ENCODE data around the gene CPNE8. TPM values are rescaled to one million over a fixed set of nuclear protein-coding genes. Genes with fewer than 3 reads are reported as not detected.
"Not testable (repeated sequence)": the region's sequence is repeated elsewhere in the genome, so short reads cannot be mapped to it uniquely, and the experiment has no call there.

Gene CPNE8
- total RNA-seq, 2 donors from 2014 or later: 6.1 to 7.2 TPM

GRCh38 chr12:38809832-38810231 lies 95.6 kb downstream of the CPNE8 start:
- ATAC-seq: no peak
- H3K36me3 Mint-ChIP-seq: peaks cover 7% of the 10 kb centered on the region in 2 donors
- H3K27ac Mint-ChIP-seq: no peak overlapping the region
- H3K9me3 Mint-ChIP-seq: peaks cover 13 to 16% of the 10 kb centered on the region in 2 donors
- no peak for DNase-seq (ENCODE audit: low spot score in 2 of 2)

GRCh38 chr12:38788106-38788505 lies 117.3 kb downstream of the CPNE8 start:
- ATAC-seq (no peak), DNase-seq (ENCODE audit: low spot score in 2 of 2) (no peak)
- Mint-ChIP-seq H3K36me3 (peaks cover 21 to 24% of the 10 kb centered on the region in 2 donors), H3K9me3 (peaks cover 27 to 39% of the 10 kb centered on the region in 2 donors), H3K27ac (no peak overlapping the region)

GRCh38 chr12:38785381-38785780 lies 120.0 kb downstream of the CPNE8 start:
- Mint-ChIP-seq H3K9me3 (peaks cover 27 to 28% of the 10 kb centered on the region in 2 donors), H3K36me3 (peaks cover 19 to 28% of the 10 kb centered on the region in 2 donors), H3K27ac (no peak overlapping the region)
- DNase-seq (ENCODE audit: low spot score in 2 of 2): no peak
- ATAC-seq: peak in 1 of 2 donors; percentile 37

- ATAC-seq: no peak
- Mint-ChIP-seq H3K27ac (no peak overlapping the region), H3K36me3 (peaks cover 19 to 33% of the 10 kb centered on the region in 2 donors), H3K9me3 (peaks cover 25 to 34% of the 10 kb centered on the region in 2 donors)
- DNase-seq (ENCODE audit: low spot score in 2 of 2): no peak
These were observed 122.1 kb downstream of the CPNE8 start for GRCh38 chr12:38783304-38783703.

- Mint-ChIP-seq H3K27ac (no peak overlapping the region), H3K9me3 (peaks cover 20 to 27% of the 10 kb centered on the region in 2 donors), H3K36me3 (peaks cover 13 to 28% of the 10 kb centered on the region in 2 donors)
- ATAC-seq (peak in 1 of 2 donors; percentile 48), DNase-seq (ENCODE audit: low spot score in 2 of 2) (no peak)
These were observed 123.0 kb downstream of the CPNE8 start for GRCh38 chr12:38782359-38782758.

- no peak overlapping the region for H3K27ac Mint-ChIP-seq
- DNase-seq (ENCODE audit: low spot score in 2 of 2) (no peak), ATAC-seq (no peak)
- H3K9me3 Mint-ChIP-seq: peaks cover 14% of the 10 kb centered on the region in 2 donors
- H3K36me3 Mint-ChIP-seq: peaks cover 7 to 8% of the 10 kb centered on the region in 2 donors
These were observed 128.7 kb downstream of the CPNE8 start for GRCh38 chr12:38776647-38777046.

- peak; percentile 55 to 72 for ATAC-seq
- no peak overlapping the region for H3K27ac Mint-ChIP-seq
- H3K9me3 Mint-ChIP-seq: peaks cover 10% of the 10 kb centered on the region in 2 donors
These were observed 129.9 kb downstream of the CPNE8 start for GRCh38 chr12:38775457-38775856.

GRCh38 chr12:38772437-38772836 lies 133.0 kb downstream of the CPNE8 start:
- Mint-ChIP-seq H3K36me3 (no peaks in the 10 kb centered on the region), H3K9me3 (no peaks in the 10 kb centered on the region), H3K27ac (no peak overlapping the region)
- no peak for ATAC-seq
- DNase-seq (ENCODE audit: low spot score in 2 of 2): no peak

More at GRCh38 chr12:38775457-38775856, 129.9 kb downstream of the CPNE8 start:
- peaks cover 6 to 7% of the 10 kb centered on the region in 2 donors for H3K36me3 Mint-ChIP-seq
- DNase-seq (ENCODE audit: low spot score in 2 of 2): no peak

GRCh38 chr12:38771871-38772270 lies 133.5 kb downstream of the CPNE8 start:
- ATAC-seq (peak; percentile 86 to 90), DNase-seq (ENCODE audit: low spot score in 2 of 2) (peak in 1 of 2 donors; percentile 22)
- H3K36me3 Mint-ChIP-seq: no peaks in the 10 kb centered on the region
- peak overlapping the region in 1 of 2 donors; percentile 9 for H3K27ac Mint-ChIP-seq
- no peaks in the 10 kb centered on the region for H3K9me3 Mint-ChIP-seq

GRCh38 chr12:38761636-38762342 lies 143.6 kb downstream of the CPNE8 start:
- Mint-ChIP-seq H3K27ac (no peak overlapping the region), H3K36me3 (peaks cover 9 to 13% of the 10 kb centered on the region in 2 donors), H3K9me3 (peaks cover 4 to 8% of the 10 kb centered on the region in 2 donors)
- ATAC-seq (no peak), DNase-seq (ENCODE audit: low spot score in 2 of 2) (no peak)

- Mint-ChIP-seq H3K9me3 (peaks cover 4 to 8% of the 10 kb centered on the region in 2 donors), H3K36me3 (peaks cover 9 to 13% of the 10 kb centered on the region in 2 donors), H3K27ac (no peak overlapping the region)
- ATAC-seq: no peak
- DNase-seq (ENCODE audit: low spot score in 2 of 2): no peak
These were observed 144.3 kb downstream of the CPNE8 start for GRCh38 chr12:38761111-38761510.

- Mint-ChIP-seq H3K36me3 (peaks cover 9 to 13% of the 10 kb centered on the region in 2 donors), H3K9me3 (peaks cover 4 to 8% of the 10 kb centered on the region in 2 donors), H3K27ac (no peak overlapping the region)
- DNase-seq (ENCODE audit: low spot score in 2 of 2): no peak
- ATAC-seq: no peak
These were observed 145.8 kb downstream of the CPNE8 start for GRCh38 chr12:38759621-38760020.

- no peak for ATAC-seq
- Mint-ChIP-seq H3K36me3 (peaks cover 7 to 8% of the 10 kb centered on the region in 2 donors), H3K27ac (no peak overlapping the region), H3K9me3 (peaks cover 7 to 10% of the 10 kb centered on the region in 2 donors)
- no peak for DNase-seq (ENCODE audit: low spot score in 2 of 2)
These were observed 158.6 kb downstream of the CPNE8 start for GRCh38 chr12:38746744-38747143.

- no peak for ATAC-seq
- peaks cover 6 to 7% of the 10 kb centered on the region in 2 donors for H3K9me3 Mint-ChIP-seq
- H3K27ac Mint-ChIP-seq: no peak overlapping the region
- H3K36me3 Mint-ChIP-seq: peaks cover 7 to 8% of the 10 kb centered on the region in 2 donors
- no peak for DNase-seq (ENCODE audit: low spot score in 2 of 2)
These were observed 159.8 kb downstream of the CPNE8 start for GRCh38 chr12:38745601-38746000.

- ATAC-seq (no peak), DNase-seq (ENCODE audit: low spot score in 2 of 2) (no peak)
- no peak overlapping the region for H3K27ac Mint-ChIP-seq
- H3K36me3 Mint-ChIP-seq: peaks cover under 1 to 1% of the 10 kb centered on the region in 2 donors
- peaks cover under 1% of the 10 kb centered on the region in 2 donors for H3K9me3 Mint-ChIP-seq
These were observed 161.3 kb downstream of the CPNE8 start for GRCh38 chr12:38744041-38744440.

GRCh38 chr12:38742496-38742895 lies 162.9 kb downstream of the CPNE8 start:
- not testable (repeated sequence) for H3K36me3 Mint-ChIP-seq; ATAC-seq; H3K9me3 Mint-ChIP-seq; H3K27ac Mint-ChIP-seq; DNase-seq (ENCODE audit: low spot score in 2 of 2)

GRCh38 chr12:38736821-38737220 lies 168.6 kb downstream of the CPNE8 start:
- DNase-seq (ENCODE audit: low spot score in 2 of 2): no peak
- no peaks in the 10 kb centered on the region for H3K9me3 Mint-ChIP-seq
- no peak overlapping the region for H3K27ac Mint-ChIP-seq
- no peak for ATAC-seq
- no peaks in the 10 kb centered on the region for H3K36me3 Mint-ChIP-seq

GRCh38 chr12:38732761-38733160 lies 172.6 kb downstream of the CPNE8 start:
- Mint-ChIP-seq H3K27ac (no peak overlapping the region), H3K9me3 (no peaks in the 10 kb centered on the region), H3K36me3 (no peaks in the 10 kb centered on the region)
- ATAC-seq (no peak), DNase-seq (ENCODE audit: low spot score in 2 of 2) (no peak)
